Naive thymus-derived CD4-positive, alpha-beta T cell (primary cell): Measurements from ENCODE around the gene TMEM18. TPM values are rescaled to one million over a fixed set of nuclear protein-coding genes. Genes with fewer than 3 reads are reported as not detected.

Experiments
- ATAC-seq: fragments of 150-1000 bp; cut with Tn5 transposase; 2 replicates; pipeline ENCODE4 v1.10.0; 2021; ENCODE audit warnings: mild to moderate bottlenecking, moderate library complexity
- CTCF ChIA-PET: fragments of 350-600 bp; sonication (Branson Sonifier 250); formaldehyde crosslinking; loops from one replicate; lab custom pipeline; 2021; ENCODE audit warnings: antibody characterized with exemption; lab: Charles Lee
- POLR2A ChIA-PET: fragments of 350-600 bp; sonication (Branson Sonifier 250); formaldehyde crosslinking; loops from one replicate; lab custom pipeline; 2021; ENCODE audit warnings: antibody characterized with exemption, inconsistent platforms; lab: Charles Lee
- DNase-seq, 9 donors: peaks; one replicate each; pipeline versions ENCODE4 v3.0.0 to v3.0.0-alpha.2; 2020 to 2022; ENCODE audit warnings: mixed read lengths in 1 of 9
- H3K27ac ChIP-seq: one replicate; pipeline ENCODE4 v1.7.0; 2013; ENCODE audit warnings: mild to moderate bottlenecking, low read depth, low read length, moderate library complexity
- H3K27me3 ChIP-seq, 2 donors: one replicate each; pipeline ENCODE4 v1.7.0; 2013; ENCODE audit warnings: low read length in 2 of 2, mild to moderate bottlenecking in 2 of 2, moderate library complexity in 2 of 2; ENCODE audit not compliant: control insufficient read depth in 2 of 2, insufficient read depth in 2 of 2
- H3K36me3 ChIP-seq, 3 experiments: 1 replicate in 2 of 3; 2 replicates in 1 of 3; pipeline ENCODE4 v1.7.0; 2013; ENCODE audit warnings: low read length in 3 of 3, mild to moderate bottlenecking in 3 of 3, moderate library complexity in 1 of 3; ENCODE audit not compliant: insufficient read depth in 3 of 3, control insufficient read depth in 2 of 3
- H3K4me1 ChIP-seq, 2 donors: one replicate each; pipeline ENCODE4 v1.7.0; 2013; ENCODE audit warnings: low read length in 2 of 2, mild to moderate bottlenecking in 2 of 2, moderate library complexity in 1 of 2; ENCODE audit not compliant: control insufficient read depth in 2 of 2, insufficient read depth in 2 of 2
- H3K4me3 ChIP-seq: 2 replicates; pipeline ENCODE4 v1.7.0; 2013; ENCODE audit warnings: mild to moderate bottlenecking, low read length
- H3K9me3 ChIP-seq, 3 experiments: 1 replicate in 2 of 3; 2 replicates in 1 of 3; pipeline ENCODE4 v1.7.0; 2013; ENCODE audit warnings: low read length in 3 of 3; ENCODE audit not compliant: control insufficient read depth in 2 of 3
- H3K27ac Mint-ChIP-seq, 9 donors: one replicate each; pipeline ENCODE4 v1.8.0; 2020 to 2022; ENCODE audit warnings: mixed read lengths in 9 of 9, mild to moderate bottlenecking in 8 of 9, moderate library complexity in 5 of 9, inconsistent platforms in 2 of 9
- H3K27me3 Mint-ChIP-seq, 5 donors: one replicate each; pipeline ENCODE4 v1.8.0; 2021 to 2022; ENCODE audit warnings: mixed read lengths in 5 of 5, mild to moderate bottlenecking in 1 of 5
- H3K36me3 Mint-ChIP-seq, 5 donors: one replicate each; pipeline ENCODE4 v1.8.0; 2020 to 2022; ENCODE audit warnings: mixed read lengths in 5 of 5, mild to moderate bottlenecking in 3 of 5, inconsistent platforms in 1 of 5
- H3K4me1 Mint-ChIP-seq, 7 donors: one replicate each; pipeline ENCODE4 v1.8.0; 2020 to 2022; ENCODE audit warnings: mixed read lengths in 7 of 7, mild to moderate bottlenecking in 3 of 7, inconsistent platforms in 1 of 7
- H3K4me3 Mint-ChIP-seq, 10 donors: one replicate each; pipeline ENCODE4 v1.8.0; 2020 to 2022; ENCODE audit warnings: mild to moderate bottlenecking in 10 of 10, mixed read lengths in 10 of 10, moderate library complexity in 6 of 10, inconsistent platforms in 2 of 10
- H3K9me3 Mint-ChIP-seq, 11 donors: one replicate each; pipeline ENCODE4 v1.8.0; 2020 to 2022; ENCODE audit warnings: mixed read lengths in 11 of 11, mild to moderate bottlenecking in 4 of 11, inconsistent platforms in 1 of 11, moderate library complexity in 1 of 11
- intact Hi-C, 2 donors: fragments of 100-400 bp; cut with micrococcal nuclease; formaldehyde crosslinking; loops; one replicate each; pipeline ENCODE4 v1.15.1; 2023
- polyA plus RNA-seq, 2 donors: library from polyadenylated mRNA; unstranded; fragments of 300-500 nt; fragmentation: Illumina TruSeq; gene quantifications; one replicate each; pipeline ENCODE4 v1.2.3, GENCODE V29; 2021
- total RNA-seq, 6 experiments: library from RNA in 5 of 6; stranded (reverse) in 5 of 6; gene quantifications; 1 replicate in 5 of 6; 2 replicates in 1 of 6; pipeline ENCODE4 v1.2.3 and lab custom pipeline; 2021 to 2026

Gene TMEM18
- total and polyA plus RNA-seq, 7 experiments from 2014 or later = 23.3 to 39.8 (median 29.4) TPM

DNA sequence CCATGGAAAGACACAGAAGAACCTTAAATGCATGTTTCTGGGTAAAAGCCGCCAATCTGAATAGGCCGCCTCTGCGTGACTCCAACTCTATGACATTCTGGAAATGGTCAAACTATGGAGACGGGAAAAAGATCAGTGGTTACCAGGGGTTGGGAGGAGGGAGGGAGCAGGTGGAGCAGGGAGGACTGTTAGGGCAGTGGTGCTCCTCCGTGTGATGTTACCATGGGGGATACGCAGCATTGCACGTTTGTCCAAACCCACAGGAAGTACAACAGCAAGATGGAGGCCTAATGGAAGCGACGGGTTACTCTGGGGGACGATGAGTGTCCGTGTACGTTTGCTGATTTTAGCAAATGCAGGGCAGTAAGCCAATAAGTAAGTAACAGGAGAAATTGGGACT lies 17.2 kb downstream of the TMEM18 start:
- ChIA-PET POLR2A (no interaction called here), CTCF (no interaction called here)
- H3K27me3 ChIP-seq = no peaks in the 10 kb centered on the region
- peaks cover 0 to 1% (median 0%) of the 10 kb centered on the region in 3 experiments for H3K9me3 ChIP-seq
- H3K4me3 ChIP-seq = no peak overlapping the region
- Mint-ChIP-seq H3K4me1 (peaks cover 29 to 69% (median 49%) of the 10 kb centered on the region in 7 donors), H3K9me3 (peaks cover 0 to 5% (median 3%) of the 10 kb centered on the region in 11 donors), H3K27ac (no peak overlapping the region), H3K36me3 (peaks cover 3 to 19% (median 13%) of the 10 kb centered on the region in 5 donors), H3K4me3 (no peak overlapping the region), H3K27me3 (peaks cover 0 to 14% (median 0%) of the 10 kb centered on the region in 5 donors)
- H3K27ac ChIP-seq = no peak overlapping the region
- H3K4me1 ChIP-seq = peaks cover 16 to 17% of the 10 kb centered on the region in 2 donors
- intact Hi-C loops = no loop called here
- H3K36me3 ChIP-seq = no peaks in the 10 kb centered on the region
- DNase-seq (no peak), ATAC-seq (no peak)

DNA sequence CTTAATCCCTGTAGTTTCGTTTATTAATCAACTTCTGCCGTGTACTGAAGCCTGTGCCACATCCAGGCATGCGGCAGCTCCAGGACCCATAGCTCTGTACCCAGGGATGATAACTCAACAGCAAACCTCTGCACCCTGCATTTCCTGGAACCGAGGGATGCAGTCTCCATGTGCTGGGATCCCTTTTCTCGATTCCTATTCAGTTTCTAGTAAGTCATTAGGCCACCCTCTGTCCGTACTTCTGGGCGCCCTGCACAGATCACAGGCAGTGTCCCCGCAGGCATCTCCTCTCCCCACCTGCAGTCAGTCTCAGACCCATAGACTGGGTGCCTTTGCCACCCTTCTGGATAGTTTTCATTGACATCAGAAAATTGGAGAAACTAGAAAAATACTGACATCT lies 18.8 kb downstream of the TMEM18 start:
- Mint-ChIP-seq H3K9me3 (no peaks in the 10 kb centered on the region), H3K27ac (no peak overlapping the region), H3K4me3 (no peak overlapping the region), H3K36me3 (peaks cover 0 to 5% (median 0%) of the 10 kb centered on the region in 5 donors), H3K4me1 (peaks cover 20 to 66% (median 49%) of the 10 kb centered on the region in 7 donors), H3K27me3 (peaks cover 0 to 14% (median 0%) of the 10 kb centered on the region in 5 donors)
- Histone ChIP-seq H3K27ac (no peak overlapping the region), H3K4me3 (no peak overlapping the region), H3K9me3 (no peaks in the 10 kb centered on the region), H3K36me3 (no peaks in the 10 kb centered on the region), H3K27me3 (no peaks in the 10 kb centered on the region), H3K4me1 (peaks cover 16 to 17% of the 10 kb centered on the region in 2 donors)
- ChIA-PET POLR2A (interaction anchor here (0.7 kb wide), 1 partner anchor 499 kb away, joined by 3 read pairs; no protein-coding TSS in a partner anchor), CTCF (no interaction called here)
- intact Hi-C loops = no loop called here
- no peak for DNase-seq
- no peak for ATAC-seq

- POLR2A ChIA-PET = no interaction called here
- peaks cover 0 to 14% (median 0%) of the 10 kb centered on the region in 5 donors for H3K27me3 Mint-ChIP-seq
- H3K4me1 Mint-ChIP-seq = peaks cover 18 to 66% (median 51%) of the 10 kb centered on the region in 7 donors
- H3K27ac ChIP-seq = no peak overlapping the region
- no peak overlapping the region for H3K4me3 Mint-ChIP-seq
- intact Hi-C loops = no loop called here
- H3K4me3 ChIP-seq = no peak overlapping the region
- ATAC-seq = no peak
- CTCF ChIA-PET = no interaction called here
- H3K9me3 Mint-ChIP-seq = no peaks in the 10 kb centered on the region
- no peaks in the 10 kb centered on the region for H3K36me3 ChIP-seq
- no peaks in the 10 kb centered on the region for H3K36me3 Mint-ChIP-seq
- no peaks in the 10 kb centered on the region for H3K27me3 ChIP-seq
- H3K4me1 ChIP-seq = peaks cover 16% of the 10 kb centered on the region in 2 donors
- no peak for DNase-seq
- peak overlapping the region in 1 of 9 donors; percentile 4 for H3K27ac Mint-ChIP-seq
- H3K9me3 ChIP-seq = no peaks in the 10 kb centered on the region
Measured at GRCh38 chr2:657766-658165, 19.4 kb downstream of the TMEM18 start.

- H3K4me3 ChIP-seq = no peak overlapping the region
- ATAC-seq = peak; percentile 67
- intact Hi-C loops = no loop called here
- Mint-ChIP-seq H3K9me3 (no peaks in the 10 kb centered on the region), H3K27me3 (peaks cover 0 to 14% (median 0%) of the 10 kb centered on the region in 5 donors), H3K36me3 (no peaks in the 10 kb centered on the region), H3K4me1 (peaks cover 13 to 61% (median 45%) of the 10 kb centered on the region in 7 donors), H3K4me3 (peak overlapping the region in 7 of 10 donors; percentile 28 to 69 (median 57)), H3K27ac (peak overlapping the region in 5 of 9 donors; percentile 8 to 87 (median 72))
- no peaks in the 10 kb centered on the region for H3K9me3 ChIP-seq
- H3K27me3 ChIP-seq = no peaks in the 10 kb centered on the region
- H3K36me3 ChIP-seq = no peaks in the 10 kb centered on the region
- H3K27ac ChIP-seq = no peak overlapping the region
- ChIA-PET CTCF (no interaction called here), POLR2A (interaction anchor here (1.2 kb wide), 2 partner anchors 11 to 20 kb away, joined by 3 read pairs; partner anchors contain the start of gene TMEM18)
- peaks cover 7% of the 10 kb centered on the region in 2 donors for H3K4me1 ChIP-seq
- peak in 3 of 9 donors; percentile 16 to 22 (median 19) for DNase-seq
Measured at GRCh38 chr2:656676-657075, 20.5 kb downstream of the TMEM18 start.

- H3K27me3 Mint-ChIP-seq = peaks cover 0 to 14% (median 0%) of the 10 kb centered on the region in 5 donors
- POLR2A ChIA-PET = no interaction called here
- Histone ChIP-seq H3K27me3 (no peaks in the 10 kb centered on the region), H3K36me3 (no peaks in the 10 kb centered on the region), H3K9me3 (no peaks in the 10 kb centered on the region), H3K4me3 (no peak overlapping the region), H3K4me1 (peaks cover 3 to 7% of the 10 kb centered on the region in 2 donors), H3K27ac (no peak overlapping the region)
- no peak for DNase-seq
- no peaks in the 10 kb centered on the region for H3K9me3 Mint-ChIP-seq
- CTCF ChIA-PET = no interaction called here
- H3K4me1 Mint-ChIP-seq = peaks cover 11 to 55% (median 40%) of the 10 kb centered on the region in 7 donors
- H3K27ac Mint-ChIP-seq = peak overlapping the region in 3 of 9 donors; percentile 8 to 42 (median 20)
- no peaks in the 10 kb centered on the region for H3K36me3 Mint-ChIP-seq
- no peak for ATAC-seq
- intact Hi-C loops = no loop called here
- H3K4me3 Mint-ChIP-seq = peak overlapping the region in 1 of 10 donors; percentile 69
Measured at GRCh38 chr2:655626-656025, 21.6 kb downstream of the TMEM18 start.

DNA sequence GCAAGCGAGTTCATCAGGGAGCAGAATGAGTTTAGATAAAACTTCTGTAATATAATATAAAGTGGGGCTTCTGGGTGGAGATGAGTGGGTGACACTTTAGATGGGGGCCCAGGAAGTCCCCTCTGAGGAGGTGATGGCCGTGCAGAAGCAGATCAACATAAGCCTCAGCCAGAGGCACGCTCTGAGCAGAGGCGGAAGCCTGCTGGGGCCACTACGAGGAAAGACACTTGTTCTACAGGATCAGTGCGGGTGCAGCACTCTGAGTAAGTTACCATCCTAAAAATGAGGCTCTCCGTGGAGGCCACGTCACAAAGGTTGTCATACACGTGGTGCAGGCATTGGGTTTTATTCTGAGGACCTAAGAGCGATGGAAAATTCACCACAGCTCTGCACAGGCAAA lies 22.3 kb downstream of the TMEM18 start:
- H3K36me3 Mint-ChIP-seq = no peaks in the 10 kb centered on the region
- peak overlapping the region in 4 of 9 donors; percentile 9 to 42 (median 28) for H3K27ac Mint-ChIP-seq
- ChIA-PET POLR2A (no interaction called here), CTCF (no interaction called here)
- Histone ChIP-seq H3K27ac (no peak overlapping the region), H3K27me3 (no peaks in the 10 kb centered on the region), H3K4me1 (peaks cover 3 to 7% of the 10 kb centered on the region in 2 donors), H3K9me3 (no peaks in the 10 kb centered on the region), H3K36me3 (no peaks in the 10 kb centered on the region), H3K4me3 (no peak overlapping the region)
- no peaks in the 10 kb centered on the region for H3K9me3 Mint-ChIP-seq
- H3K27me3 Mint-ChIP-seq = peaks cover 0 to 14% (median 0%) of the 10 kb centered on the region in 5 donors
- ATAC-seq = no peak
- no peak for DNase-seq
- peak overlapping the region in 3 of 10 donors; percentile 13 to 34 (median 23) for H3K4me3 Mint-ChIP-seq
- H3K4me1 Mint-ChIP-seq = peaks cover 11 to 55% (median 40%) of the 10 kb centered on the region in 7 donors
- intact Hi-C loops = no loop called here
